Astrocyte (in vitro differentiated cells and primary cell): ENCODE data around the gene TRAPPC12.

Source experiments
- EZH2 ChIP-seq: IDR thresholded peaks from 2 replicates; pipeline ENCODE4 v1.6.1; 2012; ENCODE audit warnings: mild to moderate bottlenecking, low read length, inconsistent platforms; ENCODE audit not compliant: insufficient read depth
- TF ChIP-seq, protein P1 (sequence below): IDR thresholded peaks from 2 replicates; pipeline ENCODE4 v1.5.1; 2011; ENCODE audit warnings: low read depth, mild to moderate bottlenecking, inconsistent platforms, low read length, moderate library complexity; ENCODE audit not compliant: insufficient read depth

DNA sequence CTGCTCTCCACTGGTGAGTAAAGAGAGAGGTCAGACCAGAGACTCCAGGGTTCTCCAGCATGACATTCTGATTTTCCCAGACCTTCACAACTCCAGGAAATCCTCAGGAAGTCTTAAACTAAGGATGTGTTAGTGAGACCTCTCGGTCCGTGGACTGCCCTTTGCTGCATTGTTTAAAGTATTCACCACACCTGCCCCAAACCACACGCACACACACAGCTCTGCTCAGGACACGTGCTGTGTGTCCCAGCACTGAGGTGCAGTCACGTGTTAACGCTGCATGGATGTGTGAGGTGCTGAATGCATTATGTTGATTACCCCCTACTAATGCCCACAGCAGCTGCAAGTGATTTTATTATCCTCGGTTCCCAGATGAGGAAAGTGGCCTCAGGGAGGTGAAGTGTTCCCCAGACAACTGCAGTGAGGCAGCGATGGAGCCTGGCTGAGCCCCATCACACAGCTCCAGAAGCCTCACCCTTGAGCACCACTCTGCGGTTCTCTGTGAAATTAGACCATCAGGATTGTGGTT is 68.4 kb downstream of the TRAPPC12 start:
- TF ChIP-seq, protein P1, sequence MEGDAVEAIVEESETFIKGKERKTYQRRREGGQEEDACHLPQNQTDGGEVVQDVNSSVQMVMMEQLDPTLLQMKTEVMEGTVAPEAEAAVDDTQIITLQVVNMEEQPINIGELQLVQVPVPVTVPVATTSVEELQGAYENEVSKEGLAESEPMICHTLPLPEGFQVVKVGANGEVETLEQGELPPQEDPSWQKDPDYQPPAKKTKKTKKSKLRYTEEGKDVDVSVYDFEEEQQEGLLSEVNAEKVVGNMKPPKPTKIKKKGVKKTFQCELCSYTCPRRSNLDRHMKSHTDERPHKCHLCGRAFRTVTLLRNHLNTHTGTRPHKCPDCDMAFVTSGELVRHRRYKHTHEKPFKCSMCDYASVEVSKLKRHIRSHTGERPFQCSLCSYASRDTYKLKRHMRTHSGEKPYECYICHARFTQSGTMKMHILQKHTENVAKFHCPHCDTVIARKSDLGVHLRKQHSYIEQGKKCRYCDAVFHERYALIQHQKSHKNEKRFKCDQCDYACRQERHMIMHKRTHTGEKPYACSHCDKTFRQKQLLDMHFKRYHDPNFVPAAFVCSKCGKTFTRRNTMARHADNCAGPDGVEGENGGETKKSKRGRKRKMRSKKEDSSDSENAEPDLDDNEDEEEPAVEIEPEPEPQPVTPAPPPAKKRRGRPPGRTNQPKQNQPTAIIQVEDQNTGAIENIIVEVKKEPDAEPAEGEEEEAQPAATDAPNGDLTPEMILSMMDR, result no peak
- no peak for TF ChIP-seq EZH2
